ENCODE results near the gene EIF6. TPM values are rescaled to one million over a fixed set of nuclear protein-coding genes. Genes with fewer than 3 reads are reported as not detected.
"Not testable (repeated sequence)": the region's sequence is repeated elsewhere in the genome, so short reads cannot be mapped to it uniquely, and the experiment has no call there.

Gene EIF6
- polyA plus RNA-seq, 1 donor, result 71.7 TPM

- no peak for DNase-seq (ENCODE audit: low read depth)
These were observed 4.9 kb downstream of the EIF6 start for GRCh38 chr20:35279533-35280174.

- no peak for DNase-seq (ENCODE audit: low read depth)
These were observed 5.5 kb downstream of the EIF6 start for GRCh38 chr20:35279040-35279439.

- DNase-seq (ENCODE audit: low read depth), result peak; percentile 56
These were observed 6.8 kb downstream of the EIF6 start, which contains the start of gene MMP24OS for GRCh38 chr20:35277531-35278395. TSS of gene MMP24OS (minus strand) at chr20:35278122. CDS start at chr20:35277929, 193 bp downstream.

GRCh38 chr20:35277127-35277526, 7.4 kb downstream of the EIF6 start:
- DNase-seq (ENCODE audit: low read depth), result no peak

- DNase-seq (ENCODE audit: low read depth), result no peak
These were observed 8.2 kb downstream of the EIF6 start for GRCh38 chr20:35276408-35276807.

GRCh38 chr20:35275741-35276251, 8.8 kb downstream of the EIF6 start:
- DNase-seq (ENCODE audit: low read depth), result no peak

GRCh38 chr20:35274172-35275092, 10.1 kb downstream of the EIF6 start:
- no peak for DNase-seq (ENCODE audit: low read depth)

- no peak for DNase-seq (ENCODE audit: low read depth)
These were observed 11.0 kb downstream of the EIF6 start for GRCh38 chr20:35273449-35274171.

GRCh38 chr20:35271904-35272303, 12.7 kb downstream of the EIF6 start:
- no peak for DNase-seq (ENCODE audit: low read depth)

- no peak for DNase-seq (ENCODE audit: low read depth)
These were observed 13.3 kb downstream of the EIF6 start for GRCh38 chr20:35271073-35271882.

GRCh38 chr20:35270021-35270902, 14.3 kb downstream of the EIF6 start:
- no peak for DNase-seq (ENCODE audit: low read depth)

- no peak for DNase-seq (ENCODE audit: low read depth)
These were observed 15.4 kb downstream of the EIF6 start for GRCh38 chr20:35269055-35269781.

GRCh38 chr20:35267092-35267491, 17.5 kb downstream of the EIF6 start:
- DNase-seq (ENCODE audit: low read depth), result no peak

GRCh38 chr20:35264755-35265154, 19.8 kb downstream of the EIF6 start:
- DNase-seq (ENCODE audit: low read depth), result no peak

- DNase-seq (ENCODE audit: low read depth), result no peak
These were observed 20.8 kb downstream of the EIF6 start for GRCh38 chr20:35263532-35264341.

- not testable (repeated sequence) for DNase-seq (ENCODE audit: low read depth)
These were observed 21.6 kb downstream of the EIF6 start for GRCh38 chr20:35262731-35263531.

GRCh38 chr20:35262321-35262720, 22.3 kb downstream of the EIF6 start:
- DNase-seq (ENCODE audit: low read depth), result not testable (repeated sequence)

Measured in forelimb muscle (tissue), 1 donor.